SK-MEL-5 (cell line): ENCODE data around the gene VSTM4. TPM values are rescaled to one million over a fixed set of nuclear protein-coding genes. Genes with fewer than 3 reads are reported as not detected.

ENCODE experiments used
- DNase-seq: peaks from one replicate; pipeline ENCODE4 v3.0.0-alpha.2; 2016; ENCODE audit warnings: low read depth, low spot score
- in situ Hi-C: cut with HindIII; loops from 2 replicates; pipeline ENCODE4 v1.10.0; 2016; ENCODE audit warnings: low sequenced_read_pairs, high pct_unique_total_duplicates, low pct_unique_long_range_greater_than_20kb
- total RNA-seq: library from RNA; depleted of rRNA; stranded (reverse); fragments of >200 nt; shearing (Covaris generic); gene quantifications from 2 replicates; pipeline ENCODE4 v1.2.3, GENCODE V29; 2014

The VSTM4 gene
- total RNA-seq, 1 experiment from 2014 or later = not detected

- in situ Hi-C loops = no loop called here
- no peak for DNase-seq
These were observed 70.8 kb downstream of the VSTM4 start for GRCh38 chr10:49044293-49045193.

GRCh38 chr10:49040601-49041000 lies 74.7 kb downstream of the VSTM4 start:
- in situ Hi-C loops = no loop called here
- DNase-seq = no peak

GRCh38 chr10:49039409-49039808 lies 75.9 kb downstream of the VSTM4 start:
- in situ Hi-C loops = no loop called here
- DNase-seq = no peak

GRCh38 chr10:49038711-49039110 lies 76.6 kb downstream of the VSTM4 start:
- in situ Hi-C loops = no loop called here
- DNase-seq = no peak

- in situ Hi-C loops = no loop called here
- DNase-seq = no peak
These were observed 78.1 kb downstream of the VSTM4 start for GRCh38 chr10:49037187-49037586.

GRCh38 chr10:49036638-49037037 lies 78.7 kb downstream of the VSTM4 start:
- no peak for DNase-seq
- in situ Hi-C loops = no loop called here

GRCh38 chr10:49035920-49036319 lies 79.4 kb downstream of the VSTM4 start:
- in situ Hi-C loops = no loop called here

GRCh38 chr10:49034925-49035324 lies 80.4 kb downstream of the VSTM4 start:
- in situ Hi-C loops = no loop called here
- no peak for DNase-seq

More at GRCh38 chr10:49035920-49036319, 79.4 kb downstream of the VSTM4 start:
- no peak for DNase-seq

GRCh38 chr10:49033939-49034338 lies 81.4 kb downstream of the VSTM4 start:
- no peak for DNase-seq
- in situ Hi-C loops = no loop called here

GRCh38 chr10:49029666-49030065 lies 85.7 kb downstream of the VSTM4 start:
- in situ Hi-C loops = no loop called here
- DNase-seq = no peak

- in situ Hi-C loops = no loop called here
- DNase-seq = no peak
These were observed 86.7 kb downstream of the VSTM4 start for GRCh38 chr10:49028639-49029038.

- in situ Hi-C loops = no loop called here
- no peak for DNase-seq
These were observed 89.9 kb downstream of the VSTM4 start for GRCh38 chr10:49025347-49025983.

- in situ Hi-C loops = no loop called here
- DNase-seq = no peak
These were observed 90.8 kb downstream of the VSTM4 start for GRCh38 chr10:49024484-49024883.

GRCh38 chr10:49023752-49024151 lies 91.6 kb downstream of the VSTM4 start:
- in situ Hi-C loops = no loop called here
- DNase-seq = no peak

- no peak for DNase-seq
These were observed 92.3 kb downstream of the VSTM4 start for GRCh38 chr10:49023071-49023470.

GRCh38 chr10:49021685-49022084 lies 93.6 kb downstream of the VSTM4 start:
- DNase-seq = no peak
- in situ Hi-C loops = no loop called here

More at GRCh38 chr10:49023071-49023470, 92.3 kb downstream of the VSTM4 start:
- in situ Hi-C loops = no loop called here

- in situ Hi-C loops = no loop called here
- DNase-seq = no peak
These were observed 99.6 kb downstream of the VSTM4 start for GRCh38 chr10:49015700-49016099.

- DNase-seq = no peak
- in situ Hi-C loops = no loop called here
These were observed 102.7 kb downstream of the VSTM4 start for GRCh38 chr10:49012603-49013002.

GRCh38 chr10:49011756-49012155 lies 103.6 kb downstream of the VSTM4 start:
- in situ Hi-C loops = no loop called here
- no peak for DNase-seq
